Activated CD4-positive, alpha-beta T cell treated with anti-CD3 and anti-CD28 coated beads for 48 hours (primary cell): Measurements from ENCODE around the gene SDHA.

Experiments
- DNase-seq: peaks from one replicate; pipeline ENCODE4 v3.0.0-alpha.2; 2020

SDHA gene

DNA sequence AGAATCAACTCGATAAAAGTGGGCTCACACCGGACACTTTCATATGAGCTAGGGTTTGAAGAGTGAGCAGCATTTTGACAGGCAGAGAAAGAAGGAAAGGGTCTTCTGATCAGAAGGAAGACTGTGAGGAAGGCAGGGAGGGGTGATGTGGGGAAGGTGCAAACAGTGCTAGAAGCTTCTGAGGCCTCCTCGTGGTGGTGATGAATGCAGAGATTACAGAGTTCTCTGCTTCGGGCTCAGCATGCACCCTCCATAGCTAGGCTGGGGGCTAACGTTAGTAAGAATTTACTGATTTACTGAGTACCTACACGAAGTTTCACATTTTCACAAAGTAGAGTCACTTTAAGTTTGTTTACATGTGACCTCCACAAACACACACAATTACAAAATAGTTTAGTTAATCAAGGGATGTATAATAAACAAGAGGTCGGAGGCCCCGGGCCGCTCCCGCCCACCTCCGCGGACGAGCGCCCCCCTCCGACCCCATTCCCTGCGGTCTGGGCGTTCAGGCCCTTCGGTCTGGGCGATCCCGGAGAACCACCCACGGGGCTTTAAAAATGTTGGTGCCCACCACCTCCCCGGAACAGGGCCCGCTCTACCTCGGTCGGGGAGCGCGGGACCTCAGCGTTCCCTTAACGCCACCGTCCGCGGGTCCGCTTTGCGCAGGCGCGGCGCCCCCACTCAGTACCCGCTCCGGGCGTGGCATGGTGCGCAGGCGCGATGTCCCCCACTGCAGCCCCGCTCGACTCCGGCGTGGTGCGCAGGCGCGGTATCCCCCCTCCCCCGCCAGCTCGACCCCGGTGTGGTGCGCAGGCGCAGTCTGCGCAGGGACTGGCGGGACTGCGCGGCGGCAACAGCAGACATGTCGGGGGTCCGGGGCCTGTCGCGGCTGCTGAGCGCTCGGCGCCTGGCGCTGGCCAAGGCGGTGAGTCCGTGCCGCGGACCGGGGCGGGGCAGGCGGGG is at the start of gene SDHA, which contains the start of gene CCDC127:
TSS of gene SDHA (plus strand) at position 827 of the 963 bp plus-strand sequence. CDS start at position 863, 36 bp downstream.
TSS of gene CCDC127 (minus strand) at position 660 of the 963 bp plus-strand sequence. CDS start 1,304 bp downstream, outside the sequence.
- peak; percentile 99 for DNase-seq

DNA sequence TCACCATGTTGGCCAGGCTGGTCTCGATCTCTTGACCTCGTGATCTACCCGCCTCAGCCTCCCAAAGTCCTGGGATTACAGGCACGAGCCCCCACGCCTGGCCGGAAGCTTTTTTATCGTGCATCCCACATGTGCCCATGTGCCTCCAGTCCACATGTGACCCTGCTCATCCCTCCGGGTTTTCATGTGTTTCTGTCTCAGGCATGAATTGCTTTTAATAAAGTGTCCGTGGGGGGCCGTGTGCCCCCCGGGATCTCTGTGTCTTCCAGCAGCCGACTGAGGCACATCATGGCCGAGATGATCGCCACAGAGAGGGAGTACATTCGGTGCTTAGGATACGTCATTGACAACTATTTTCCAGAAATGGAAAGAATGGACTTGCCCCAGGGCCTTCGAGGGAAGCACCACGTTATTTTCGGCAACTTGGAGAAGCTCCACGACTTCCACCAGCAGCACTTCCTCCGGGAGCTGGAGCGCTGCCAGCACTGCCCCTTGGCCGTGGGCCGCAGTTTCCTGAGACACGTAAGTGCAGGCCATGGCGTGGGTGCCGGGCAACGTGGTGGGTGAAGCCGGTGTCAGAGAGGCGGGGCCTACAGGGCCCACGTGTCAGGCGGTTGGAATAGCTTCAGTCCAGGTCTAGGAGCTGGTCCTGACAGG is 48.9 kb upstream of the SDHA start:
- DNase-seq: no peak

DNA sequence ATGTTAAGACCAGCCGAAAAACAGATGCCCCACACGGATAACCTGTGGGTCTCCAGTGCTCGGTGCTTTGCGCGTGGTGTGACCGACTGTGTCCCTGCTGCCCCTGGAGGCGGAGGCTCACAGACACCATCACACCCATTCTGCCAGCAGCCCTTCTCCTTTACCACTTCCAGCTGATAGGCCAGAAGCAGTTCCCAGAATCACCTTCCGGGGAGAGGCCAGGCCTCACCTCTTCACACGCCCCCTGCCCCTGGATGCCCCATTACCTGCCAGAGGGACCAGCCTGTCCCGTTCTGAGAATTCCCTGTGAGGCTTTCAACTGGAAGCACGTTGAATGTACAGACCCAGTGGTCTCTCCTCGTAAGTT is 48.4 kb upstream of the SDHA start:
- no peak for DNase-seq

DNA sequence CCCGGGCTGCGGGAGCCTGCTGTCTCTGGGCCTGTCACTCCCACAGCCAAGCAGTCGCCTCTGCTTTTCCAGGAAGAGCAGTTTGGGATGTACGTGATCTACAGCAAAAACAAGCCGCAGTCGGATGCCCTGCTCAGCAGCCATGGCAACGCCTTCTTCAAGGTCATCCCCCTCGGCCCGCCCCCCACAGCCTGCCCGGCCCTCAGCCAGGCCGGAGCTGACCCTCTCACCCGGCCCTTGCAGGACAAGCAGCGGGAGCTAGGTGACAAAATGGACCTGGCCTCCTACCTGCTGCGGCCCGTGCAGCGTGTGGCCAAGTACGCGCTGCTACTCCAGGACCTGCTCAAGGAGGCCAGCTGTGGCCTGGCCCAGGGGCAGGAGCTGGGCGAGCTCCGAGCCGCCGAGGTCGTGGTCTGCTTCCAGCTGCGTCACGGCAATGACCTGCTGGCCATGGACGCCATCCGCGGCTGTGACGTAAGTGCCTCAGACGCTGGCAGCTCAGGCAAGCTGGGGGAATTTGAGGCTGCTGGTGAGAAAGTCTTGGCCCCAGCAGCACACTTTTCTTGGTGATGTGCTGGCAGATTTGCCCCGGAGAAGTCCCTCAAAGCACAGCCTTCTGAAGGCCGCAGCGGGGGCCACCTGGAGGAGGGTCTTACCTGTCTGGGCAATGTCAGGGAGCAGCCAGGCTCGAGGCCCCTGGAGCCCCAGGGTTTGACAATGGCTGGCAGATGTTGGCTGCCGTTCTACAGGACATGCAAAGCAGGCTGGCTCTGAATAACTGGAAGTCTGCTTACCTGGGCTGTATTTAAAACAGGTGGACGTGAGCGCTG is 46.9 kb upstream of the SDHA start:
- no peak for DNase-seq

DNA sequence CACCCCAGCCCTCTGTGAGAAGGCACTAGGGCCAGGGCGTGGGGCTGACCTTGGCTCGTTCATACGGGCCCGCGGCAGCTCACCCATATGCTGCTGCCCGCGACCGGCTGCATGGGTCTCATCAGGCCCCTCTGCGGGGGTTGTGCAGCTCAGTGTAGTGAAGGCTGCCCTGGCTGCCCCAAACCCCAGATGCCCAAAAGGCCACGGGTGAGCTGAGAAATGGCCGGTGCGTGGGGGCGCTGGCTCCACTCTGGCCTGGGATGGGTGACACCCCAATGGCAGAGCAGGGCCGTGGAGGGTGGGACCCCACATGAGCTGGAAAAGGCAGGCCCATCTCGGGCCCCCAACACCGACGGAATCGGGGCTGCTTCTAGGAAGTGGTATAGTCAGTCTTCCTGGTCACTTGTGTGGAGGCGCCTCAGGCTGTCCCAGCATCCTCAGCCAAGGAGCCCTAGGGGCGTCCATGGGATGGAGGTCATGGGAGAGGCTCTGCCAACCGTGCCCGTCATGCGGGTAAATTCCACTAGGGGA is 46.3 kb upstream of the SDHA start:
- no peak for DNase-seq

- no peak for DNase-seq
These were observed 45.7 kb upstream of the SDHA start for GRCh38 chr5:172421-172820.

- DNase-seq: no peak
These were observed 45.3 kb upstream of the SDHA start for GRCh38 chr5:172841-173251.

DNA sequence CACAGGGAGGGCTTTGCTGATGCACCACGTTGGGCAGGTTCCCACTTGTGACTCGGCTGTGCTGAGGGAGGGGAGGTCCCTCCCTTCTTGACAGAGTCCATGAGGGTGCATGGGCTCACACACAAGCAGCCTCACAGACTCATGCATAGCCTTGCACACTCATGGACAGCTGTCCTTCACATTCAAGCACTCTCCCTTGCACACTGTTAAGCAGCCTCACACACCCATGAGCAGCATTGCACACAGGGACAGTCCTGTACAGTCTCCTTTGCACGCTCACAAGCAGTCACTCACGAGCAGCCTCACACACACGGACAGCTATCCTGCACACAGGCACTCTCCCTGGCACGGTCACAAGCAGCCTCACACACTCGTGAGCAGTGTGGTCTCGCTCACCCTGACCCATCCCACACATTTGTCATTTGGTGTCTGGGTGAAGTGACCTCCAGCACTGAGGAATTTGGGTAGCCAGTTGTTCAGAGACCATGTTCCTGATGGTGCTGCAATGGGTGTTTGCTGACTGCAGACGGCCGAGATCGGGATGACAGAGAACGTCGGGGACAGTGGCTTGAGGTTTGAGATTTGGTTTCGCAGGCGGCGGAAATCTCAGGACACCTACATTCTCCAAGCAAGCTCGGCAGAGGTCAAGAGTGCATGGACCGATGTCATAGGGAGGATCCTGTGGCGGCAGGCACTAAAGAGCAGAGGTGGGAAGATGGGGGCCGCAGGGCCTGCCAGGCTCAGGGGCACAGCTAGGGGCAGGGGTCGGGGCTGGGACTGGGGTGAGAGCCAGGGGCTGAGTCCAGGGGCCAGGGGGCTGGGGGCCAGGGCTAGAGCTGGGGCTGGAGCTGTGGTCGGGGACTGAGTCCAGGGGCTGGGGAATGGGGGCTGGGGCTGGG is 44.5 kb upstream of the SDHA start:
- no peak for DNase-seq

DNA sequence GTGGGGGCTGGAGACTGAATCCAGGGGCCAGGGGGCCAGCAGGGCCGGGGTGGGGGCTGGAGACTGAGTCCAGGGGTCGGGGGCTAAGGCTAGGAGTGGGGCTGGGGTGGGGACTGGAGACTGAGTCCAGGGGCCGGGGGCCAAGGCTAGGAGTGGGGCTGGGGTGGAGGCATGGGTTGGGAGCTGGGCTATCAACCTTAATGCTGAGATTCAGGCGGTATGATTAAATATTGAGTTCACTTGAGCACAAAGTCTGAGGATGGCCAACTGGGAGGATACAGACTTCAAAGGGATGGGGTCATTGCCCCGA is 43.9 kb upstream of the SDHA start:
- DNase-seq: no peak

GRCh38 chr5:174876-175465 is 43.1 kb upstream of the SDHA start:
- DNase-seq: no peak

- DNase-seq: no peak
These were observed 41.8 kb upstream of the SDHA start for GRCh38 chr5:176296-176823.

DNA sequence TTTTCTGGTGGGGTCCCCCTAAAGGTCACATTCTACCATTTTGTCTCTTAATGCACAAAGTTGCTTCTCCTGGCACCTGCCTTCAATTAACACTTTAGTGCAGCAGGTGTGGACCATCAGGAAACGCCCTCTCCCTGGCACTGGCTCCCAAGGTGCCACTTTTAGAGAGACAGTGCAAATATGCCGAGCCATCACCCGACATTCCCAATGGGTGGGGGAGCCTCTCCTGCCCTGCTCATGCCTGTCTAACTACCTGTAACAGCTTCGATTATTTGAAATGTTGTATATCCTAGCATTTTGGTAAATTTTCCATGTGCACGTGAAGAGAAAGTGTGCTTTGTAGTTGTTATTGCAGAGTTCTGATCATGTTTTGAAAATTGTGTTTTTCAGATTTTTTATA is 40.0 kb upstream of the SDHA start:
- no peak for DNase-seq

DNA sequence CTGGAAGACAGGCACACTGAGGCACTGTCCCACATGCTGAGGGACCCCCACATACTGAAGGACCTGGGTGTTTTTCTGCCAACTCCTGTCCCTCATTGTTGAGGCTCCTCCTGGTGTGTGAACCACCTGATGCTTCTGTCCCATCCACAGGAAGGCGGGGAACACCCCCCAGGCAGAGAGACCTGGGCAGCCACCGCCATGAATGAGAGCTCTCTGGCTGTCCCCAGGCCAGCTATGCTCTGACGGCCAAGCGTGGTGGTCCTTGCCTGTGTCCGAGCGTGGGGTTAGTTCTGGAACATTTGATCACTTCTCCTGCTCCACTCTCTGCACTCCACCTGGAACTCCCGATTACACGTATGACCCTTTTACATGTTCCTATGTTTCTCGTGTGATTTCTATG is 38.7 kb upstream of the SDHA start:
- no peak for DNase-seq

- no peak for DNase-seq
These were observed 37.7 kb upstream of the SDHA start for GRCh38 chr5:180286-180918.

- no peak for DNase-seq
These were observed 37.0 kb upstream of the SDHA start for GRCh38 chr5:181160-181559.

GRCh38 chr5:181566-181965 is 36.6 kb upstream of the SDHA start:
- DNase-seq: no peak

DNA sequence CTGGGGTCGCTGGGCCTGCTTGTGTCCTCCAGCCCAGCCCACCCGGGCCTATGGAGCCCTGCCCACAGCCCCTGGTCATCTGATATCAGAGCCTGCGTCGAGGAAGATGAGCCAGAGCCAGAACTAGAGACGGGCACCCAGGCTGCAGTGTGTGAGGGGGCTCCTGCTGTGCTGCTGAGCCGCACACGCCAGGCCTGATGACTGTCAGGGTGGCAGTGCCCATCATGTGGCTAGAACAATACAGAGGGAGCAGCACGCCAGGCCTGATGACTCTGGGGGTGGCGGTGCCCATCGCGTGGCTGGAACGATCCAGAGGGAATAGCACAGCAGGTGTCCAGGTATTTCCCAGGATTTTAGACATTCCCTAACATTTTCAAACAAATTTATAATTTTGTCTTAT is 36.0 kb upstream of the SDHA start:
- no peak for DNase-seq

DNA sequence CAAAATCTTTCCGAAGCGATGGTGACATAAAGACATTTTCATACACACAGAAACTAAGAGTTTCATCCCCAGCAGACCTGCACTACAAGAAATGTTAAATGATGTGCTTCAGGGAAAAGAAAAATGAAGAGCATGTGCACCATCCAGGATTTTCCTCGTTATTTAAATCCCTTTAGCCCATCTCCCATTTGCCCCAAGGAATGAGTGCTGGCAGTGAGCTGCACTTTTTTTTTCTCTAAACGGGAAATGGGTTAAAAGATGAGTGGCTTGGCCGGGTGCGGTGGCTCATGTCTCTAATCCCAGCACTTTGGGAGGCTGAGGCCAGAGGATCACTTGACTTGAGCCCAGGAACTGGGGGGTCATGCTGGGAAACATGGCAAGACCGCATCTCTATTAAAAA is 33.6 kb upstream of the SDHA start:
- no peak for DNase-seq

DNA sequence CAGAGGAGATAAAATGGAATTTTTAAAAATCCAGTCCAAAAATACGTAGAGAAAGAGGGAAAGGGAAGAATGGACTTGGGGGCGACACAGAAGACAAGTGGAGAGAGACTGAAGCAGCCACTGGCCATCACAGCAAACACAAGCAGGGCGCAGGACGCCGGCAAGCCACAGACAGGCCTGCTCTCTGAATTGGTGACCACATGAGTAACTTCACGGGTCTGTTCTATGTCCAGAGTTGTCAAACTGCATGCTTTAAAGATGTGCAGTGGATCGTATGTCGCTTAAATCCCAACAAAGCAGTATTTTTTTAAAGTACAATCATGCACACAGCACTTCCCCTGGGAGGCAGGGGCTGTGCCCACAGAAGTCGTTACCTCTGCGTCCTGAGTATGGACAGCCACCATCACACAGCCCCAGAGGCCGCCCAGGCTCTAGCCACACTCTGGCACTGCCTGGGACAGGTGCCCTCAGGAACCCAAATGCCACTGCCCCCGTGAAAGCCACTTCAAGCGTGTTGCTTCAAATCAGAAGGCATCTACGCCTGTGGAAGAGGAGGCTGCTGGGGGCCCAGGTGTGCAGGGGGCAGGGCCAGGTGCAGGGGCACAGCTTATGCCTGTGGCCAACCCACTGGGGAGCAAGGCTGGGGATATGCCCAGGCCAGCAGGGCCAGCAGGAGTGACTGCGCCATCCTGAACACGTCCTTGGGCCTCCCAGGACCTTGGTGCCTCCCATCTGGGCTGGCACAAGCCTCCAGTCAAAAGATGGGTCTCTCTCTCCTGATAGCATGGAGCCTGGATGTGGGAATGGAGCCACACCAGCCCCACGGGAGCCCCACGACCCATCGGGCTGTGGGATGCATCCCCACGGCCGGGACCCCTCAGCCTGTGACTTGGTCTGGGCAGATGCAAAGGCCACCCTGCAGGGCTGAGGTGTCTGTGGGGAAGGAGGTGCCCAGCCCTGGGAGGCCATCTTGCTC is 32.7 kb upstream of the SDHA start:
- no peak for DNase-seq
